Measurements from ENCODE around the gene SMIM35.

Gene SMIM35

GRCh38 chr11:118047749-118048148, 39.0 kb downstream of the SMIM35 start:
- Histone ChIP-seq H3K9me3 (ENCODE audit: control insufficient read depth, low read length) (no peaks in the 10 kb centered on the region), H3K27ac (ENCODE audit: low read depth, low read length, severe bottlenecking) (no peak overlapping the region), H3K36me3 (ENCODE audit: control insufficient read depth, insufficient read depth, low read length) (no peaks in the 10 kb centered on the region), H3K4me3 (ENCODE audit: extremely low read depth, insufficient read depth, low read length, poor library complexity, severe bottlenecking) (no peak overlapping the region), H3K4me1 (ENCODE audit: control insufficient read depth, insufficient read depth, low read length, poor library complexity, severe bottlenecking) (no peaks in the 10 kb centered on the region)
- 83 to 100% methylated on average over 1 of the region's 4 CpGs for WGBS, 2 experiments (ENCODE audit: insufficient coverage in 2 of 2)

- Histone ChIP-seq H3K9me3 (ENCODE audit: control insufficient read depth, low read length) (no peaks in the 10 kb centered on the region), H3K4me3 (ENCODE audit: extremely low read depth, insufficient read depth, low read length, poor library complexity, severe bottlenecking) (no peak overlapping the region), H3K27ac (ENCODE audit: low read depth, low read length, severe bottlenecking) (no peak overlapping the region), H3K4me1 (ENCODE audit: control insufficient read depth, insufficient read depth, low read length, poor library complexity, severe bottlenecking) (no peaks in the 10 kb centered on the region), H3K36me3 (ENCODE audit: control insufficient read depth, insufficient read depth, low read length) (no peaks in the 10 kb centered on the region)
- WGBS, 2 experiments (ENCODE audit: insufficient coverage in 2 of 2): 93 to 94% methylated on average over 4 to 5 of the region's 8 CpGs
Observed at GRCh38 chr11:118046964-118047700, 39.6 kb downstream of the SMIM35 start.

GRCh38 chr11:118046051-118046963, 40.5 kb downstream of the SMIM35 start:
- Histone ChIP-seq H3K4me3 (ENCODE audit: extremely low read depth, insufficient read depth, low read length, poor library complexity, severe bottlenecking) (no peak overlapping the region), H3K4me1 (ENCODE audit: control insufficient read depth, insufficient read depth, low read length, poor library complexity, severe bottlenecking) (no peaks in the 10 kb centered on the region), H3K9me3 (ENCODE audit: control insufficient read depth, low read length) (no peaks in the 10 kb centered on the region), H3K36me3 (ENCODE audit: control insufficient read depth, insufficient read depth, low read length) (no peaks in the 10 kb centered on the region), H3K27ac (ENCODE audit: low read depth, low read length, severe bottlenecking) (no peak overlapping the region)
- 73 to 81% methylated on average over 3 to 4 of the region's 5 CpGs for WGBS, 2 experiments (ENCODE audit: insufficient coverage in 2 of 2)

GRCh38 chr11:118045191-118045590, 41.6 kb downstream of the SMIM35 start:
- Histone ChIP-seq H3K4me1 (ENCODE audit: control insufficient read depth, insufficient read depth, low read length, poor library complexity, severe bottlenecking) (no peaks in the 10 kb centered on the region), H3K27ac (ENCODE audit: low read depth, low read length, severe bottlenecking) (no peak overlapping the region), H3K36me3 (ENCODE audit: control insufficient read depth, insufficient read depth, low read length) (no peaks in the 10 kb centered on the region), H3K9me3 (ENCODE audit: control insufficient read depth, low read length) (no peaks in the 10 kb centered on the region), H3K4me3 (ENCODE audit: extremely low read depth, insufficient read depth, low read length, poor library complexity, severe bottlenecking) (no peak overlapping the region)
- WGBS, 2 experiments (ENCODE audit: insufficient coverage in 2 of 2): no CpG with 5 or more reads among the region's 2 CpGs

GRCh38 chr11:118042796-118043195, 44.0 kb downstream of the SMIM35 start:
- Histone ChIP-seq H3K4me3 (ENCODE audit: extremely low read depth, insufficient read depth, low read length, poor library complexity, severe bottlenecking) (no peak overlapping the region), H3K36me3 (ENCODE audit: control insufficient read depth, insufficient read depth, low read length) (no peaks in the 10 kb centered on the region), H3K4me1 (ENCODE audit: control insufficient read depth, insufficient read depth, low read length, poor library complexity, severe bottlenecking) (no peaks in the 10 kb centered on the region), H3K27ac (ENCODE audit: low read depth, low read length, severe bottlenecking) (no peak overlapping the region), H3K9me3 (ENCODE audit: control insufficient read depth, low read length) (no peaks in the 10 kb centered on the region)
- whole genome bisulfite sequencing, 2 experiments (ENCODE audit: insufficient coverage in 2 of 2): 91 to 97% methylated on average over 4 of the region's 4 CpGs

- WGBS, 2 experiments (ENCODE audit: insufficient coverage in 2 of 2): no CpG with 5 or more reads among the region's 1 CpG
- Histone ChIP-seq H3K4me1 (ENCODE audit: control insufficient read depth, insufficient read depth, low read length, poor library complexity, severe bottlenecking) (no peaks in the 10 kb centered on the region), H3K27ac (ENCODE audit: low read depth, low read length, severe bottlenecking) (no peak overlapping the region), H3K4me3 (ENCODE audit: extremely low read depth, insufficient read depth, low read length, poor library complexity, severe bottlenecking) (no peak overlapping the region), H3K36me3 (ENCODE audit: control insufficient read depth, insufficient read depth, low read length) (no peaks in the 10 kb centered on the region), H3K9me3 (ENCODE audit: control insufficient read depth, low read length) (no peaks in the 10 kb centered on the region)
Observed at GRCh38 chr11:118042141-118042540, 44.6 kb downstream of the SMIM35 start.

GRCh38 chr11:118033443-118033842, 53.3 kb downstream of the SMIM35 start:
- no peaks in the 10 kb centered on the region for H3K36me3 ChIP-seq (ENCODE audit: control insufficient read depth, insufficient read depth, low read length)
- WGBS, 2 experiments (ENCODE audit: insufficient coverage in 2 of 2): 100% methylated on average over 1 of the region's 4 CpGs
- no peaks in the 10 kb centered on the region for H3K4me1 ChIP-seq (ENCODE audit: control insufficient read depth, insufficient read depth, low read length, poor library complexity, severe bottlenecking)
- H3K9me3 ChIP-seq (ENCODE audit: control insufficient read depth, low read length): no peaks in the 10 kb centered on the region
- no peak overlapping the region for H3K4me3 ChIP-seq (ENCODE audit: extremely low read depth, insufficient read depth, low read length, poor library complexity, severe bottlenecking)
- H3K27ac ChIP-seq (ENCODE audit: low read depth, low read length, severe bottlenecking): no peak overlapping the region

- Histone ChIP-seq H3K36me3 (ENCODE audit: control insufficient read depth, insufficient read depth, low read length) (no peaks in the 10 kb centered on the region), H3K9me3 (ENCODE audit: control insufficient read depth, low read length) (peaks cover 5% of the 10 kb centered on the region), H3K4me3 (ENCODE audit: extremely low read depth, insufficient read depth, low read length, poor library complexity, severe bottlenecking) (no peak overlapping the region), H3K4me1 (ENCODE audit: control insufficient read depth, insufficient read depth, low read length, poor library complexity, severe bottlenecking) (no peaks in the 10 kb centered on the region), H3K27ac (ENCODE audit: low read depth, low read length, severe bottlenecking) (no peak overlapping the region)
- 92 to 94% methylated on average over 1 to 2 of the region's 3 CpGs for WGBS, 2 experiments (ENCODE audit: insufficient coverage in 2 of 2)
Observed at GRCh38 chr11:118028626-118029025, 58.1 kb downstream of the SMIM35 start.

- no peak overlapping the region for H3K27ac ChIP-seq (ENCODE audit: low read depth, low read length, severe bottlenecking)
- H3K4me1 ChIP-seq (ENCODE audit: control insufficient read depth, insufficient read depth, low read length, poor library complexity, severe bottlenecking): no peaks in the 10 kb centered on the region
- 90 to 100% methylated on average over 1 of the region's 4 CpGs for WGBS, 2 experiments (ENCODE audit: insufficient coverage in 2 of 2)
- H3K9me3 ChIP-seq (ENCODE audit: control insufficient read depth, low read length): peaks cover 5% of the 10 kb centered on the region
- H3K4me3 ChIP-seq (ENCODE audit: extremely low read depth, insufficient read depth, low read length, poor library complexity, severe bottlenecking): no peak overlapping the region
- no peaks in the 10 kb centered on the region for H3K36me3 ChIP-seq (ENCODE audit: control insufficient read depth, insufficient read depth, low read length)
Observed at GRCh38 chr11:118027694-118028093, 59.1 kb downstream of the SMIM35 start.

GRCh38 chr11:118021146-118021545, 65.6 kb downstream of the SMIM35 start:
- no CpG with 5 or more reads among the region's 1 CpG for WGBS, 2 experiments (ENCODE audit: insufficient coverage in 2 of 2)
- Histone ChIP-seq H3K9me3 (ENCODE audit: control insufficient read depth, low read length) (peaks cover 10% of the 10 kb centered on the region), H3K36me3 (ENCODE audit: control insufficient read depth, insufficient read depth, low read length) (no peaks in the 10 kb centered on the region), H3K27ac (ENCODE audit: low read depth, low read length, severe bottlenecking) (no peak overlapping the region), H3K4me3 (ENCODE audit: extremely low read depth, insufficient read depth, low read length, poor library complexity, severe bottlenecking) (no peak overlapping the region), H3K4me1 (ENCODE audit: control insufficient read depth, insufficient read depth, low read length, poor library complexity, severe bottlenecking) (no peaks in the 10 kb centered on the region)

- WGBS, 2 experiments (ENCODE audit: insufficient coverage in 2 of 2): 93% methylated on average over 2 of the region's 2 CpGs; no CpG with 5 or more reads in 1 of the 2 experiments
- H3K9me3 ChIP-seq (ENCODE audit: control insufficient read depth, low read length): peaks cover 5% of the 10 kb centered on the region
- H3K4me3 ChIP-seq (ENCODE audit: extremely low read depth, insufficient read depth, low read length, poor library complexity, severe bottlenecking): no peak overlapping the region
- H3K36me3 ChIP-seq (ENCODE audit: control insufficient read depth, insufficient read depth, low read length): no peaks in the 10 kb centered on the region
- no peak overlapping the region for H3K27ac ChIP-seq (ENCODE audit: low read depth, low read length, severe bottlenecking)
- no peaks in the 10 kb centered on the region for H3K4me1 ChIP-seq (ENCODE audit: control insufficient read depth, insufficient read depth, low read length, poor library complexity, severe bottlenecking)
Observed at GRCh38 chr11:118018401-118018800, 68.4 kb downstream of the SMIM35 start.

All from mesodermal cell (in vitro differentiated cells).